GM18507 (cell line): ENCODE results near the gene ITGA3.
A peak's percentile ranks its signal among the peaks of the same experiment; 100 is the strongest.

Source experiments
- DNase-seq: peaks from one replicate; pipeline ENCODE4 v3.0.0; 2011; ENCODE audit warnings: low read depth; ENCODE audit not compliant: insufficient read length; ENCODE audit errors: extremely low spot score
- FAIRE-seq: peaks from 2 replicates; lab custom pipeline; 2011; peaks lifted over from hg19 to GRCh38; lab: Jason Lieb, UNC

Gene ITGA3

GRCh38 chr17:50102164-50102991, 46.5 kb downstream of the ITGA3 start:
- FAIRE-seq = no peak
- DNase-seq = no peak

DNA sequence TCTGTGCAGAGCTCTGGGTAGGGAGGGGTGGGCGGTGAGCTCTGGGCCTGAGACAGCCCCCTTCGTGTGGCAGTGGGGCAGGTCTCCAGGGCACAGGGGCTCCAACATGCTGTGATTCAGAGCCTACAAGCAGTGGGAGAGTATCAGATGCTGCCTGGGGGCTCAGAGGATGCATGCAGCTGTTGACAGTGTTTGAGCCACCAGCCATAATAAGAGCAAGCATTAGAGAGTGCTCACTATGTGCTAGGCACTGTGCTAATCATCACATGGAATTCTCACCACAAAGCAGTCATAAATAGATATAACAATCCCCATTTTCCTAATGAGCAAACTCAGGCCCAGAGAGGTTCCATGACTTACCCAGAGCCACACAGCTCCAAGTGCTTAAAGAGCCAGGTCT, 47.3 kb downstream of the ITGA3 start:
- FAIRE-seq (no peak), DNase-seq (no peak)

DNA sequence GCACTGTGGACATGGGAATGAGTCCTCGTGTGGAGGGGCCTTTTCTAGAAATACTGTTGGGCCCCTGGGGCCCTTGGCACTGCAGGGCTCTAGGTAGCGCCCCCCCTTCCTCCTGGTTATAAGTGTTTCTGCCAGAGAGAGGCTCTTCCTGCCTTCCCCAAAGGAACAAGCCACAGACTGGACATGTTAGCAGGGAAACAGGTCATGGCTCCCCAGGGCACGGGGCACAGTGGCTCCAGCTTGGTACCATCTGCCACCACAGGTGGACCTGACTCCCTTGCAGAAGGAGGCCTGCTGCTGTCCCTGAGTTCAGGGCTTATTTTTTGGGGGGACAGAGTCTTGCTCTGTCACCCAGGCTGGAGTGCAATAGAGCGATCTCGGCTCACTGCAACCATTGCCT, 48.0 kb downstream of the ITGA3 start:
- DNase-seq (no peak), FAIRE-seq (no peak)

DNA sequence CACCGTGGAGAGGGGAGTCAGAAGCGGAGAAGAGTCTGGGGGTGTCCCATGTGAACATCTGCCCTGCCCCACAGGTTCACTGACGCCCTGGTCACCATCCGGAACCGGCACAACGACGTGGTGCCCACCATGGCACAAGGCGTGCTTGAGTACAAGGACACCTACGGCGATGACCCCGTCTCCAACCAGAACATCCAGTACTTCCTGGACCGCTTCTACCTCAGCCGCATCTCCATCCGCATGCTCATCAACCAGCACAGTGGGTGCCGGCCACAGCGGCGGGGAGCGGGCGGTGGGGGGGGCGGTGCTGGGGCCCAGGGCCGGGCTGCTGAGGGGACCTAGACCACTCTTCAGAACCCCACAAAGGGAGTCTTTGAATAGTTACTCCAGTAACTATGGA, 49.9 kb downstream of the ITGA3 start:
- FAIRE-seq (no peak), DNase-seq (no peak)

DNA sequence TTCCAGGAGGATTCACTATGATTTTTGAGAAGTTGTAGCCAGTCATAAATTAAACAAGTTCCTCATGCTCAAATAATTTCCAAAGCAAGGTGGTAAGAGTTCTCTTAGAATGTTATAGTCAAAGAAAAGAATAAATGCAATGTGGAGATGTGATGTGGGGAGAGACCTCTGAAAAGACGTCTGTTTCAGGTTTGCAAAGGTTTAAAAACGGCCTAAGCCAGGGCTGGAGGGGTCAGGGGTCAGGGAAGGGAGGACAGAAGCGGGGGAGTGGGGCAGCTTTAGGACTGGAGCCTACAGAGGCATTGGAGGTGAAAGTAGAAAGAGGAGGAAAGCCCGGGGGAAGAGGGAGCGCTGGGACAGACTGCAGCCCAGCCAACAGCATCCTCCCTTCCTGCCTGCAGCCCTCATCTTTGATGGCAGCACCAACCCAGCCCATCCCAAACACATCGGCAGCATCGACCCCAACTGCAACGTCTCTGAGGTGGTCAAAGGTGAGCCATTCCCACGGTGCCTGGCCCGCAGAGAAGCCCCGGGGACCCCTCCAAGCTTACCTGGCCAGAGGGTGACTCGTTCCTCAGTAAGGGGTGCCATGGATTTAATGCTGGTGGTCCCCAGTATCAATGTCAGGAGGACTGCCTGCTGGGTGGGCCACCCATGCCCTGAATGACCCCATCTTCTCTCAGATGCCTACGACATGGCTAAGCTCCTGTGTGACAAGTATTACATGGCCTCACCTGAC, 50.7 kb downstream of the ITGA3 start:
- FAIRE-seq (no peak), DNase-seq (no peak)

DNA sequence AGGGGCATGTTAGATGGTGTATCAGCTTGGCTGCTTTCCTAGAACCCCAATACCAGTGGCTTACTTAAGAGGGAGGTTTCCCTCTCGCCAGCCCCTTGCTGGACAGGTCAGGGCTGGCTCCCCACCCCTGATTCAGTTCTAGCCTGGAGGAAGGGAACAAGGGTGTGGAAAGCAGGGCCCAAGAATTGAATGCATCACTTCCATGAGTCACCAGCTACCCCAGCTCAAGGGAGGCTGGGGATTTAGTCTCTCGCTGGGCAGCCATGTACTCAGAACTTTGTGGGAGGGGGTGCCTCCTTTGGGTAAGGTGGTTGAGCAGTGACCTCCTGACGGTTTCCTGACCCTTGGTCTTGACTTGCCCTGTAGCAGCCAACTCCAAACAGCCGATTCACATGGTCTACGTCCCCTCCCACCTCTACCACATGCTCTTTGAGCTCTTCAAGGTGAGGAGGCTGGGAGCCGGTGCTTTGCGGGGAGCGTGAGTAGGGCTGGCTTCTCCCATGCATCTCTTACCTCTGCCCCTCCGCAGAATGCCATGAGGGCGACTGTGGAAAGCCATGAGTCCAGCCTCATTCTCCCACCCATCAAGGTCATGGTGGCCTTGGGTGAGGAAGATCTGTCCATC, 52.0 kb downstream of the ITGA3 start:
- DNase-seq (no peak), FAIRE-seq (no peak)

GRCh38 chr17:50108556-50108955, 52.6 kb downstream of the ITGA3 start:
- DNase-seq = no peak
- FAIRE-seq = no peak

DNA sequence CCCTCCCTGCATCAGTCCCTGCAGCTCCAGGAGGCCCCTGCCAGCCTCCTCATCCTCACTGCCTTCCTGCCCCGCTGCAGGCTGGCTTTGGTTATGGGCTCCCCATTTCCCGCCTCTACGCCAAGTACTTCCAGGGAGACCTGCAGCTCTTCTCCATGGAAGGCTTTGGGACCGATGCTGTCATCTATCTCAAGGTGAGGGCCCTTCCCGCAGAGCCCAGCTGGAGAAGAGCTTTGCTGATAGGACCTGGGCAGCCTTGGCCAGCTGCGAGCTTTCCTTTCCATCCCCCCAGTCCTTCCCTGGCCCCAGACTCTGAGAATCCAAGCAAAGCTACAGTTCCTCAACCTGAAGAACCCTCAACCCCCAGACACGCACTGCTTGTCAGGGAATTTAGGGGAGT, 53.3 kb downstream of the ITGA3 start:
- DNase-seq (no peak), FAIRE-seq (no peak)

DNA sequence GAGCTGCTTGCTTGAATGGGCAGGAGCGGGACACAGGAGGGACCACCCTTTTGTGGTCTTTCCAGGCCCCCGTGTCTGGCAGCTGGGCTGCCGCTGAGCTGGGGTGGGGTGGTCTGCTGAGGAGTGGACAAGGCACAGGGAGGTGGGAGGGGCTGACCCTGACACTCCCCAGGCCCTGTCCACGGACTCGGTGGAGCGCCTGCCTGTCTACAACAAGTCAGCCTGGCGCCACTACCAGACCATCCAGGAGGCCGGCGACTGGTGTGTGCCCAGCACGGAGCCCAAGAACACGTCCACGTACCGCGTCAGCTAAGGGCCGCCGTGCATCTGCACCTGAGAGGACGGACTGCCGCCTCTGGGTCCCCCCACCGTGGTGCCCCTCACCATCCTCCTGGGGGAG, 53.9 kb downstream of the ITGA3 start:
- no peak for FAIRE-seq

DNA sequence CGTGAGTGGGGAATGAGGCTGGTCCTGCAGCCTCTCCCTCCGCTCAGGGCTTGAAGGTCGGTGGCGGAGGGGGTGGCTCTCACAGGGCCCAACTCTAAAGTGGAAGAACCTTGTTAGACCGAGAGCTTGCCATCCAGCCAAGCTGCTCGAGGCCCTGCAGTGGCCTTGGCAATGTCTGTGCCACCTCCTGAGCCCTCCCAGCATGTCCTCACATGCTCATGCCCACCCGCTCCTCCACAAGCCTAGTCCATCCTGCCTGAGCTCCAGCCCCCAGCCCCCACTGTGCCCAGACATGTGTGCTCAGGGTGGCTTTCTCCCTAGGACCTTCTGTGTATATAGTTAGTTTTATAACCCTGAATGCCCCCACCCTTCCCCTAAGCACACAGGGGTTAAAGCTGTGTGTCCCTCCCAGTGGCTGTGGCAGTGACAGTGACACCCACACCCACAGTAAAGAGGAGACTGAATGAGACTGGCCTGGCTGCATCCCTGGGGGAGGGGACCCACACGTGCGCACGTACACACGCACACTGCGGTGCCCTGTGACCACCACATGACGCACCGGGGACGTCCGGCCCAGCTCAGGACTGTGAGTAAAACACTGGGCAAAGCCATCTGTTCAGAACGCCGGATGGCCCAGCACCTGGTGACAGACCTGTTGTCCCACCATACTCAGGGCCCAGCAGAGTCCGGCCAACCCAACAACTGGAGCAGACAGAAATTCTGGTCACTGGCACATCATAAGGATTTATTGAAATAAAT, 54.9 kb downstream of the ITGA3 start:
- no peak for DNase-seq
- FAIRE-seq = no peak

More for the DNA sequence above, 53.9 kb downstream of the ITGA3 start:
- DNase-seq = no peak

DNA sequence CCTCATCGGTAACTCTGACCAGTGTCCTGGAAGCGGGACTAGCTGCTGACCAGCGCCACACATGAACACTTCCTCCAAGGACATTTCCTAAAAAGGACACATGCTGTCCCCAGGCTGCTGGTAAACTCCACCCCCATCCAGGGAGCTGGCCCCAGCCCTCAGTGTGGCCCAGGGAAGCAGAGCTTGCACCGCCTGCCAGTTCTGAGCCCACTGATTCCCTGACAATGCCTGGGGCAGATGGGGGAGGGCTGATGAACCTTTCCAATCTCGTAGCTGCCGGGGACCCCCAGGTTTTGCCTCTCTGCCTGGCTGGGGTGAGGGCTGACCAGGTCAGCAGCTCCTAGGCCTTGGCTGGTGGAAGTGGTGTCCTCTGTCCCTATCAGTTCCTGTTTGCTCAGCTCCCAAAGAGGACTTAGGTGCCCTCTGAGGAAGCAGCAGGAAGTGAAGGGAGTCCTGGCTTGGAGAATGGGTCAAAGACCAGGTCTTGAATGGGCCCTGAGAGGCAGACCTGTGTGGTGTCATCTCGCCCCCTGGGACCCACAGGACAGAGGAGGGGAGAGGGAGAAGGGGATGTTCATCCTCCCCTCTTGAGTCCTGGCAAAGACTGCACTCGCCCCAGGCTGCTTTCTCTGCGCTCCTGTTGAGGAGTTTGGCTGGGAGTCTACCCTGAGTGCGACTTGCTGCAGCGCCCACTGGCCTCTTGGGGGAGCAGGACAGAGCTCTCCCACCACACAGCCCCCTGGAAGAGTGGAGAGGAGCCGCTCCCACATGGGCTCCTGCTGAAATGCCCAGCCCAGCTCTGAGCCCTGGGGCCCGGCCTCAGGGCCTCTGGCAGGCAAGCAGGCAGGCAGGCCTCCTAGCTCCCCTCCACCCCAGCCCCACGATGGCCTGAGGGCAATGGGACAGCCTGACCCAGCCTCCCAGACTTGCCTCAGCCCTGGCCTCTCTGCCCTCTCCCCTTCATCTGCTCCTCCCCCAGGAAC, 56.1 kb downstream of the ITGA3 start:
- DNase-seq (no peak), FAIRE-seq (no peak)

DNA sequence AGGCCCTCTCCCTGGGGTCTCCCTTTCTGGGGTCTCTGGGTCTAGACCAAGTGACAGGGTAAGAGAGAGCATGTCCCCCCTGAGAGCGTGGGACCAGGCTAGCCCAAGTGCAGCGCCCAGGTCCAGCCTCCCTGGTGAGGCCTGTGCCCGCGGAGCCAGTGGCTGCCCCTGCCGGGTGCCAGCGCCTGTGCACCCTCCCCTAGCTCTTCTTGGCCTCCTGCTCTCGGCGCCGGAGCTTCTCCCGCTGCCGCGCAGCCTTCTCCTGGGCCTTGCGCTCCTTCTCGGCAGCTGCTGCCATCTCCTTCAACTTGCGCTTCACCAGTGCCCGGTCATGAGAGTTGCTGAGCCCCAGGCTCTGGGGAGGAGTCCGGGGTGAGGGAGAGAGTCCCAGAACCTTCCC, 56.8 kb downstream of the ITGA3 start:
- DNase-seq (no peak), FAIRE-seq (no peak)

DNA sequence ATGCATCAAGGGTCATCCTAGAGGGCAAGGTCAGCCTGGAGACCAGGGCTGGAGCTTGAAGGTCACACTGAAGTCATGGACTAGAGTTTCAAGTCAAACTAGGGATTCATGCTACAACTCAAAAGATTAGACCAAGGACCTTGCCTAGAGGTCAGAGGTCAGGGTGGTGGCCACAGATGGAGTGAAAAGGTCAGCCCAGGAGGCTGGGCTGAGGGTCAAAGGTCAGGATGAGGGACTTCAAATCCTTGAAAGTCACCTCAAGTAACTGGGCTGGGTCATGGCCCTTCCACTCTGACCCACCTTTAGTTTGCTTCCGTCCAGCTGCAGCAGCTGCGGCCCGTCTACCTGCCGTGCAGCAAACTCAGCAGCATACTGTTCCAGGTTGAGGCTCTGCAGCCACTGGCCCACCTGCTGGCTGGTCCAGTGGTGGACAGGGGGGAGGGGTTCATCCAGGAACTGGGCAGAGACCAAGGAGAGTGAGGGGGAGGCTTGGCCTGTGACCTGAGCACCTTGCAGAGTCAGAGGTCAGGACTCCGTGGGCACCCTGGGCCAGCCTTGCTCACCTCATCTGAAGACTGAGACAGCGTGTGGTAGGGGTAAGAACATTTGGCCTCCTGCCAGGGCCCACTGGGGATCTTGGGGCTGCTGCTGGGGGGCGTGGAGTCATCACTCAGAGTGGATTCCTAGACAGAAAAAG, 57.9 kb downstream of the ITGA3 start:
- DNase-seq (no peak), FAIRE-seq (no peak)

DNA sequence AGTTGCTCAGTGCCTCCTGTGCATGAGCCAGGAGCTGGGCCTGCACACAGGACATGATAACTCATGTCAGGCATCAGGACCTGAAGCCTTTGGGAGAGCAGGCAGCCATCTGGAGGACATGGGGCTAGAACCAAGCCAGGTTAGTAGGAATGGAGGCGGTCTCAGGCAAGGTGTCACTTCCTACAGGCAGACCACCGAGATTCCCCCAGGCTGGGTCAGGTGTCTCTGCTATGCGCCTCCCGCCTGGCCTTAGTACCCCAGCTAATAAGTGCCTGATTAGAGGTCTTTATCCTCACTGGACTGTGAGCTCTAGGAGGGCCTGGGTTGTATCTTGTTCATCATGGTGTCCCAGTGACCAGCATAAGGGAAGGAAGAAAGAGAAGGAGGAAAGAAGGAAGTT, 58.5 kb downstream of the ITGA3 start:
- FAIRE-seq (no peak), DNase-seq (no peak)

- DNase-seq (no peak), FAIRE-seq (no peak)
These were observed 59.0 kb downstream of the ITGA3 start for GRCh38 chr17:50114849-50115357.

GRCh38 chr17:50115756-50116155, 59.8 kb downstream of the ITGA3 start:
- DNase-seq = no peak
- no peak for FAIRE-seq

DNA sequence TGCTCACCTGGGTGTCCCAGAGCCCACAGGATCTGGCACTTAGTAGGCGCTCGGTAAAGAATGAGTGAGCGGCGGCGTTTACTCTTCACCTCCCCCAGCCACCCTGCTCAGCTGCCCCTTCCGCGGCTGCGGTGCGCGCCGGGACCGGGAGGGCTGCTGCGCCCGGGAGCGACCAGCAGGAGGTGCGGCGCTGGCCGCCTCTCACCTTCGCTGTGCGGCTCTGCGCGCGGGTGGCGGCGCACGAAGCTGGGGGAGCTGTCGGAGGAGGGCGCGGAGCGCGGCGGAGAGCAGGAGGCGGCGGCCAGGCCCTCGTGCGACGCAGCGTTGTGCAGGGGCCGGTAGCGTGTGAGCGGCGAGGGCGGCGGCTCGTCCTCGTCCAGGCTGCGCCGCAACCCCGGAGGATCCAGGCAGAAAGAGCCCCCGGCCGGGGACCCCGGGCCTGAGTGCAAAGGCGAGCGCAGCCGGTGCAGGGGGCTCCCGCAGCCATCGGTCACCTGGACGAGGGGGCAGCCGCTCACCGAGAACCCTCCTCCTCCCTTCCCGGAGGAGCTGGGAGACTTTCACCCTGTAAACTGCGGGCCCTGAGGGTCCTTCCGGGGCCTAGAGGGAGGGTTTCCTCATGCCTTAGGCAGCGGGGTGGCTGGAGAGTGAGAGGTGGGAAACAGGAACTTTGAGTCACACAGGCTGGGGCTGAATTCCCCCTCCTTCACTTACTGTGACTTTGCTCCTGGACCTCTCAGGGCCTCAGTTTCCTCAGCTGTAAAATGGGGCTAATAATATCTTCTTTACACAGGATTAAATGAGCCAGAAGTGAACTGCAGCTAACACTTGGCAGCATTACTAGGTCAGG, 61.5 kb downstream of the ITGA3 start:
- FAIRE-seq = peak; percentile 31
- DNase-seq = no peak
